ENCODE results near the gene TRMT2A. TPM values are rescaled to one million over a fixed set of nuclear protein-coding genes. Genes with fewer than 3 reads are reported as not detected.

Gene TRMT2A
- total and polyA plus RNA-seq, 8 donors, result 23.8 to 120 (median 34.1) TPM

DNA sequence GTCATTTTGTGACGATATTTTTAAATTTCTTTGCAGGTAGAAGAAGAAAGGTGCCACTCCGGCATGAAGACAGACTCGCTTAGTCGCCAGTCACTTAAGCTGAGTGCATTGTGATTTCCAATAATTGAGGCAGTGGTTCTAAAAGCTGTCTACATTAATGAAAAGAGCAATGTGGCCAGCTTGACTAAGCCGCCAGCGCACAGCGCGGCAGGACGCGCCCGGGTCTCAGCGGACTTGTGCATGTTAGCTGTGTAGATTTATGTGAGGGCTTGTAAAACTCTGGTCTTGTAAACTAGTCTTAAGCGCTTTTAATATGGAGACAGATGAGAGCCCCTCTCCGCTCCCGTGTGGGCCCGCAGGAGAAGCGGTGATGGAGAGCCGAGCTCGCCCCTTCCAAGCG, 31.4 kb downstream of the TRMT2A start:
- intact Hi-C loops (cut with DNase I), result no loop called here

GRCh38 chr22:20084547-20085413, 32.2 kb downstream of the TRMT2A start:
- peaks cover 7 to 40% (median 22%) of the 10 kb centered on the region in 3 donors for H3K36me3 ChIP-seq
- H3K27me3 ChIP-seq, result no peaks in the 10 kb centered on the region
- H3K27ac ChIP-seq, result no peak overlapping the region
- intact Hi-C loops (cut with DNase I), result no loop called here
- TF ChIP-seq, protein P1, sequence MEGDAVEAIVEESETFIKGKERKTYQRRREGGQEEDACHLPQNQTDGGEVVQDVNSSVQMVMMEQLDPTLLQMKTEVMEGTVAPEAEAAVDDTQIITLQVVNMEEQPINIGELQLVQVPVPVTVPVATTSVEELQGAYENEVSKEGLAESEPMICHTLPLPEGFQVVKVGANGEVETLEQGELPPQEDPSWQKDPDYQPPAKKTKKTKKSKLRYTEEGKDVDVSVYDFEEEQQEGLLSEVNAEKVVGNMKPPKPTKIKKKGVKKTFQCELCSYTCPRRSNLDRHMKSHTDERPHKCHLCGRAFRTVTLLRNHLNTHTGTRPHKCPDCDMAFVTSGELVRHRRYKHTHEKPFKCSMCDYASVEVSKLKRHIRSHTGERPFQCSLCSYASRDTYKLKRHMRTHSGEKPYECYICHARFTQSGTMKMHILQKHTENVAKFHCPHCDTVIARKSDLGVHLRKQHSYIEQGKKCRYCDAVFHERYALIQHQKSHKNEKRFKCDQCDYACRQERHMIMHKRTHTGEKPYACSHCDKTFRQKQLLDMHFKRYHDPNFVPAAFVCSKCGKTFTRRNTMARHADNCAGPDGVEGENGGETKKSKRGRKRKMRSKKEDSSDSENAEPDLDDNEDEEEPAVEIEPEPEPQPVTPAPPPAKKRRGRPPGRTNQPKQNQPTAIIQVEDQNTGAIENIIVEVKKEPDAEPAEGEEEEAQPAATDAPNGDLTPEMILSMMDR (IDR thresholded peaks at IDR 0.05), result peak in 1 of 4 donors; percentile 10
- DNase-seq (peak in 1 of 6 donors; percentile 59), ATAC-seq (no peak), FAIRE-seq (no peak)
- peaks cover 16 to 28% (median 18%) of the 10 kb centered on the region in 3 donors for H3K4me1 ChIP-seq
- WGBS, 2 donors, result 64 to 69% methylated on average over 23 of the region's 23 CpGs
- H3K4me3 ChIP-seq, result no peak overlapping the region
- H3K9me3 ChIP-seq, result no peaks in the 10 kb centered on the region

More for the DNA sequence above, 31.4 kb downstream of the TRMT2A start:
- DNase-seq (no peak), ATAC-seq (no peak), FAIRE-seq (no peak)
- 93 to 96% methylated on average over 20 of the region's 20 CpGs for WGBS, 2 donors
- TF ChIP-seq, protein P1 (IDR thresholded peaks at IDR 0.05), result no peak
- H3K4me1 ChIP-seq, result peaks cover 16 to 28% (median 18%) of the 10 kb centered on the region in 3 donors
- H3K36me3 ChIP-seq, result peaks cover 9 to 49% (median 25%) of the 10 kb centered on the region in 3 donors
- no peaks in the 10 kb centered on the region for H3K9me3 ChIP-seq
- H3K27ac ChIP-seq, result no peak overlapping the region
- H3K4me3 ChIP-seq, result no peak overlapping the region
- no peaks in the 10 kb centered on the region for H3K27me3 ChIP-seq

GRCh38 chr22:20083891-20084546, 33.0 kb downstream of the TRMT2A start:
- WGBS, 2 donors, result 68 to 75% methylated on average over 10 of the region's 10 CpGs
- no peak for FAIRE-seq
- H3K4me1 ChIP-seq, result peaks cover 16 to 31% (median 18%) of the 10 kb centered on the region in 3 donors

DNA sequence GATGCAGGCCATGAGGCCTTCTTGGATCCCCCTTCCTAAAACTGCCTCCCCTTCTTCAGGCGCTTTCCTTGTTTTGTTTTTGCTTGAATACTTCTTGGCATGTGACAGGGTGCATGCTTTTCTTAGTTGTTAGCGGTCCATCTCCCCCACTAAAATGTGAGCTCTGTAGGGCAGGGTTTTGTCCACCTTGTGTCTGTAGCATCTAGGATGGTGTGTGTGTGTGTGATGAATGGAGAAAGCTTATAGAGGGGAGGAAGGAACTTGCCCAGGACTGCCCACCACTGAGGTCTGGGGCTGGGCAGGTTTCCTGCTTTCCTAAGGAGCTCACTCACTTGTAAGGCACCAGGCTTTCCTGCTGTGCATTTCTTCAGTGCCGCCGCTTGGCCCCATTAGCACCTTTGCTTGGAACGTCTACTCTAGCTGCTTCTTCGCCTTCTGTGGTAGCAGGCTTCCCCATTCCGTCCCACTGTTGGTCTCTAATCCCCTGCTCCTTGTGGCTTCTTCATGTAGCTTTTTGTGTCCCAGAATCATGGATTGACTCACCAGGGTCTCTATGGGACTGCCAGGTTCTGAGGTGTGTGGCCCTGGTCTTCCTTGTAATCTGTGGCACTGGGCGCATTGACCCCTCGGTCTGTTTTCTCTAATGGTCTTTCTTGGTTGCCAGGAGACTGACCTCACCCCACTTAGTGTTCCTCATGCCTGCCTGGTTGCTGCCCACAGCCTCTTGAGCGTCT, 33.7 kb downstream of the TRMT2A start:
- 87 to 88% methylated on average over 10 of the region's 10 CpGs for whole genome bisulfite sequencing, 2 donors
- no peaks in the 10 kb centered on the region for H3K27me3 ChIP-seq
- no peak for FAIRE-seq
- H3K4me1 ChIP-seq, result peaks cover 16 to 31% (median 18%) of the 10 kb centered on the region in 3 donors
- TF ChIP-seq, protein P1 (IDR thresholded peaks at IDR 0.05), result no peak
- intact Hi-C loops (cut with DNase I), result no loop called here
- no peaks in the 10 kb centered on the region for H3K9me3 ChIP-seq
- H3K36me3 ChIP-seq, result peaks cover 4 to 25% (median 13%) of the 10 kb centered on the region in 3 donors
- no peak overlapping the region for H3K27ac ChIP-seq
- H3K4me3 ChIP-seq, result no peak overlapping the region
- no peak for ATAC-seq
- DNase-seq, result no peak

More at GRCh38 chr22:20083891-20084546, 33.0 kb downstream of the TRMT2A start:
- intact Hi-C loops (cut with DNase I), result no loop called here
- no peak overlapping the region for H3K4me3 ChIP-seq
- TF ChIP-seq, protein P1 (IDR thresholded peaks at IDR 0.05), result no peak
- peaks cover 4 to 32% (median 14%) of the 10 kb centered on the region in 3 donors for H3K36me3 ChIP-seq
- H3K27me3 ChIP-seq, result no peaks in the 10 kb centered on the region
- no peak overlapping the region for H3K27ac ChIP-seq
- no peak for DNase-seq
- ATAC-seq, result no peak
- no peaks in the 10 kb centered on the region for H3K9me3 ChIP-seq

Measured in pancreas (tissue), 10 donors.